NOMO-1 (cell line): Measurements from ENCODE around the gene SHF.

Experiments used
- DNase-seq, 2 experiments: peaks; one replicate each; lab custom pipeline; 2025; ENCODE audit not compliant: unreplicated experiment in 2 of 2; lab: John Stamatoyannopoulos, UW

The SHF gene

GRCh38 chr15:45128971-45129639, 58.7 kb downstream of the SHF start:
- no peak for DNase-seq

- DNase-seq = peak in 1 of 2 experiments; percentile 28
These were observed 61.1 kb downstream of the SHF start for GRCh38 chr15:45126535-45127158.

GRCh38 chr15:45123397-45123796, 64.4 kb downstream of the SHF start:
- no peak for DNase-seq

GRCh38 chr15:45122719-45123118, 65.0 kb downstream of the SHF start:
- DNase-seq = no peak

GRCh38 chr15:45121706-45122417, 65.9 kb downstream of the SHF start:
- DNase-seq = no peak

- no peak for DNase-seq
These were observed 66.7 kb downstream of the SHF start for GRCh38 chr15:45121020-45121419.

GRCh38 chr15:45120081-45120972, 67.4 kb downstream of the SHF start:
- no peak for DNase-seq

GRCh38 chr15:45118996-45119395, 68.8 kb downstream of the SHF start:
- no peak for DNase-seq

- DNase-seq = peak; percentile 84 to 87
These were observed 69.6 kb downstream of the SHF start for GRCh38 chr15:45118131-45118588.

- DNase-seq = no peak
These were observed 70.2 kb downstream of the SHF start for GRCh38 chr15:45117308-45118130.
